Vagina (tissue), 2 donors: Measurements from ENCODE around the gene LAMB2. TPM values are rescaled to one million over a fixed set of nuclear protein-coding genes. Genes with fewer than 3 reads are reported as not detected.
A peak's percentile ranks its signal among the peaks of the same experiment; 100 is the strongest.

Source experiments
- DNase-seq, 2 donors: peaks; one replicate each; pipeline ENCODE4 v3.0.0-alpha.2; 2017; ENCODE audit errors: extremely low spot score in 2 of 2
- H3K27ac ChIP-seq: fragments of 200-600 bp; sonication (generic); one replicate; pipeline ENCODE4 v1.5.1; 2019
- H3K27me3 ChIP-seq: fragments of 200-600 bp; sonication (generic); one replicate; pipeline ENCODE4 v1.5.1; 2019
- H3K36me3 ChIP-seq, 2 donors: fragments of 200-600 bp; sonication (generic); one replicate each; pipeline ENCODE4 v1.5.1; 2017 to 2019
- H3K4me1 ChIP-seq: fragments of 200-600 bp; sonication (generic); one replicate; pipeline ENCODE4 v1.5.1; 2019
- H3K4me3 ChIP-seq, 2 donors: fragments of 200-600 bp; sonication (generic); 1 replicate in 1 of 2; 2 replicates in 1 of 2; pipeline ENCODE4 v1.5.1; 2016 to 2019
- H3K9me3 ChIP-seq: fragments of 200-600 bp; sonication (generic); one replicate; pipeline ENCODE4 v1.5.1; 2019
- CTCF ChIP-seq, 3 experiments: fragments of 450-650 bp in 2 of 3; fragments of 200-600 bp in 1 of 3; sonication (generic) in 1 of 3; IDR thresholded peaks; one replicate each; pipeline ENCODE4 v1.5.1; 2017 to 2019; ENCODE audit warnings: antibody characterized with exemption in 3 of 3, mild to moderate bottlenecking in 2 of 3, moderate library complexity in 2 of 3
- POLR2A ChIP-seq, 2 donors: fragments of 450-650 bp; IDR thresholded peaks; one replicate each; pipeline ENCODE4 v1.6.1; 2017; ENCODE audit warnings: antibody characterized with exemption in 2 of 2, mild to moderate bottlenecking in 2 of 2, moderate library complexity in 2 of 2
- POLR2AphosphoS5 ChIP-seq, 2 donors: sonication (generic); formaldehyde crosslinking; IDR thresholded peaks; one replicate each; pipeline ENCODE4 v1.9.0; 2017; ENCODE audit warnings: antibody characterized with exemption in 2 of 2, mild to moderate bottlenecking in 2 of 2, low read depth in 1 of 2; ENCODE audit not compliant: insufficient read depth in 1 of 2
- intact Hi-C: fragments of 100-400 bp; cut with DNase I; formaldehyde crosslinking; loops from one replicate; pipeline ENCODE4 v1.15.1; 2023
- total RNA-seq: library from RNA; depleted of rRNA; stranded (reverse); fragments of >200 nt; gene quantifications from one replicate; pipeline ENCODE4 v1.2.3, GENCODE V29; 2016

The LAMB2 gene
- total RNA-seq, 1 donor from 2014 or later, result 526 TPM

DNA sequence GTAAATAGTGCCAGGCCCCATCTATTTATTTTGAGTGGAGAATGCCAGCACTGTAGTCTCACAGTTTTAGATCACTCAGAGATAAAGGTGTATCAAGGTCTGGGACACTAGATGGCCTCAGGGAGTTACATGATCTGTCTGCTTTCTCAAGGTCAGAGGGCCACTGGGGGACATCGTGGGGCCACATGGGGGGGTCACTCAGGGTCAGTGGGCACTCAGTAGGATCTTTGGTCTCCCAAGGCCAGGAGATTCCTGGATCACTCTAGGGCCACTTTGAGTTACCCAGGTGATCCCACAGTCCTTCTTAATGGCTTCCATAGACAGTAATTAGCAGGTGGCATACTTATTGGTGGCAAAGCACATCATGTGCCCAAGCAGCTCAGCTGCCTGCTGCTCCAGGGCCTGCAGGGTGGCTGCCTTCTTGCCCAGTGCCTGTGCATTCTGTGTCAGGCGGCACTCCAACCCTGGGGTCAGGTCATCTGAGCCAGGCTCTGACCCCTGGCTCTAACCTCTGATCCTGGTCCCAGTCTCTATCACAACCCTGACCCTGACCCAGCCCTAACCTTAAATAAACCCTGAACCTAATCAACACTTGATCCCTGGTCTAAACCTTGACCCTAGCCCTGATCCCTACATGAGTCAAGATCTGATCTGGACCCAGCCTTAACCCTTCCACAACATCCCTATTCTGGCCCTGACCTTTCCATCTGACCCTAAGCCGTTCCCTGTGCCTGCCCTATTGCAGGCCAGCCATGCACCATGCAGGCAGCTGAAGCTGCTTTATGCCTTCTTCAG, 1.8 kb upstream of the LAMB2 start:
- H3K27me3 ChIP-seq, result no peaks in the 10 kb centered on the region
- peaks cover 34% of the 10 kb centered on the region for H3K4me1 ChIP-seq
- intact Hi-C loops, result no loop called here
- no peak for DNase-seq
- H3K27ac ChIP-seq, result peak overlapping the region; percentile 93
- peak overlapping the region; percentile 87 to 90 for H3K4me3 ChIP-seq
- no peaks in the 10 kb centered on the region for H3K9me3 ChIP-seq
- peaks cover 0 to 6% of the 10 kb centered on the region in 2 donors for H3K36me3 ChIP-seq
- TF ChIP-seq POLR2A (IDR thresholded peaks at IDR 0.05) (no peak), CTCF (IDR thresholded peaks at IDR 0.05) (no peak), POLR2AphosphoS5 (IDR thresholded peaks at IDR 0.05; ENCODE audit: insufficient read depth in 1 of 2, low read depth in 1 of 2) (no peak)

GRCh38 chr3:49133226-49133951, 539 bp upstream of the LAMB2 start:
- TF ChIP-seq POLR2AphosphoS5 (IDR thresholded peaks at IDR 0.05; ENCODE audit: insufficient read depth in 1 of 2, low read depth in 1 of 2) (peak; percentile 43 to 52), POLR2A (IDR thresholded peaks at IDR 0.05) (peak in 1 of 2 donors; percentile 31), CTCF (IDR thresholded peaks at IDR 0.05) (no peak)
- Histone ChIP-seq H3K9me3 (no peaks in the 10 kb centered on the region), H3K4me1 (peaks cover 34% of the 10 kb centered on the region), H3K27me3 (no peaks in the 10 kb centered on the region), H3K36me3 (peaks cover 0 to 9% of the 10 kb centered on the region in 2 donors), H3K4me3 (peak overlapping the region; percentile 87 to 90), H3K27ac (peak overlapping the region; percentile 93)
- no peak for DNase-seq
- intact Hi-C loops, result no loop called here

DNA sequence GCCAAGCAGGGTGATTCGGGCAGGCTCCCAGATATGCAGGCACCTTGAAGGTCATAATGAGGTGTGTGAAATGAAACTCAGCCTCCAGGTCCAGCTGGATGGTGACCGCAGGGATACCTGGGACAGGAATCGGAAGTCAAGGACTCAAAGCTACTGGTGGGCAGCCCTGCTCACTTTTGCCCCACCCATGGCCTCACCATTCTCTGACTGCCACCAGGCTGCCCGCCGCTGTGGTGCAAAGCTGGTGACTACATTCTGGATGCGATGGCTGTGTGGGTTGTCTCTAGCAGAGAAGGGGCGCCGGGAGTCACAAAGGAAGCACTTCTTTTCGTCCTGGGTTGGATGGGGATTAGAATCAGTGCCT, 795 bp downstream of the LAMB2 start:
- H3K4me3 ChIP-seq, result peak overlapping the region; percentile 87 to 90
- intact Hi-C loops, result no loop called here
- H3K27ac ChIP-seq, result peak overlapping the region; percentile 93
- DNase-seq, result no peak
- peaks cover 0 to 13% of the 10 kb centered on the region in 2 donors for H3K36me3 ChIP-seq
- H3K27me3 ChIP-seq, result no peaks in the 10 kb centered on the region
- peaks cover 34% of the 10 kb centered on the region for H3K4me1 ChIP-seq
- no peak for TF ChIP-seq CTCF (IDR thresholded peaks at IDR 0.05)
- TF ChIP-seq POLR2AphosphoS5 (IDR thresholded peaks at IDR 0.05; ENCODE audit: insufficient read depth in 1 of 2, low read depth in 1 of 2), result no peak
- TF ChIP-seq POLR2A (IDR thresholded peaks at IDR 0.05), result no peak
- no peaks in the 10 kb centered on the region for H3K9me3 ChIP-seq

GRCh38 chr3:49131576-49131975, 1.3 kb downstream of the LAMB2 start:
- H3K36me3 ChIP-seq, result peaks cover 0 to 14% of the 10 kb centered on the region in 2 donors
- H3K4me1 ChIP-seq, result peaks cover 34% of the 10 kb centered on the region
- no peaks in the 10 kb centered on the region for H3K9me3 ChIP-seq
- no peak for TF ChIP-seq POLR2AphosphoS5 (IDR thresholded peaks at IDR 0.05; ENCODE audit: insufficient read depth in 1 of 2, low read depth in 1 of 2)
- no peak for TF ChIP-seq CTCF (IDR thresholded peaks at IDR 0.05)
- no peak for TF ChIP-seq POLR2A (IDR thresholded peaks at IDR 0.05)
- DNase-seq, result no peak
- H3K27ac ChIP-seq, result no peak overlapping the region
- no peaks in the 10 kb centered on the region for H3K27me3 ChIP-seq
- intact Hi-C loops, result no loop called here
- H3K4me3 ChIP-seq, result peak overlapping the region; percentile 87 to 90
